Right ventricle myocardium inferior (tissue), 1 donor: ENCODE data around the gene CDC25B. TPM values are rescaled to one million over a fixed set of nuclear protein-coding genes. Genes with fewer than 3 reads are reported as not detected.

Experiments used
- ATAC-seq: fragments of 200-7000 bp; cut with Tn5 transposase; one replicate; pipeline ENCODE4 v1.9.1; 2020; ENCODE audit warnings: mild to moderate bottlenecking, moderate library complexity
- DNase-seq: peaks from one replicate; pipeline ENCODE4 v3.0.0; 2021; ENCODE audit errors: missing footprints
- intact Hi-C: fragments of 100-400 bp; cut with DNase I; formaldehyde crosslinking; loops from one replicate; pipeline ENCODE4 v1.11.0; 2022
- total RNA-seq: library from RNA; stranded (reverse); fragmentation: NEBNext Ultra II Directional; extraction: Animal tissue kit (Norgen Biotek cat#: 25700); gene quantifications from one replicate; pipeline ENCODE4 v1.2.1, GENCODE V29; 2021
- donor health status: DM: no; HTN: yes; CAD: no; lungs with severe emphysema.

CDC25B gene
- total RNA-seq, 1 donor from 2014 or later = 10.1 TPM

GRCh38 chr20:3798373-3798768 lies 2.3 kb downstream of the CDC25B start:
- DNase-seq = peak; percentile 52
- ATAC-seq = no peak
- intact Hi-C loops = no loop called here

- ATAC-seq = no peak
- peak; percentile 21 for DNase-seq
- intact Hi-C loops = no loop called here
Observed at GRCh38 chr20:3798908-3799248, 2.8 kb downstream of the CDC25B start.

DNA sequence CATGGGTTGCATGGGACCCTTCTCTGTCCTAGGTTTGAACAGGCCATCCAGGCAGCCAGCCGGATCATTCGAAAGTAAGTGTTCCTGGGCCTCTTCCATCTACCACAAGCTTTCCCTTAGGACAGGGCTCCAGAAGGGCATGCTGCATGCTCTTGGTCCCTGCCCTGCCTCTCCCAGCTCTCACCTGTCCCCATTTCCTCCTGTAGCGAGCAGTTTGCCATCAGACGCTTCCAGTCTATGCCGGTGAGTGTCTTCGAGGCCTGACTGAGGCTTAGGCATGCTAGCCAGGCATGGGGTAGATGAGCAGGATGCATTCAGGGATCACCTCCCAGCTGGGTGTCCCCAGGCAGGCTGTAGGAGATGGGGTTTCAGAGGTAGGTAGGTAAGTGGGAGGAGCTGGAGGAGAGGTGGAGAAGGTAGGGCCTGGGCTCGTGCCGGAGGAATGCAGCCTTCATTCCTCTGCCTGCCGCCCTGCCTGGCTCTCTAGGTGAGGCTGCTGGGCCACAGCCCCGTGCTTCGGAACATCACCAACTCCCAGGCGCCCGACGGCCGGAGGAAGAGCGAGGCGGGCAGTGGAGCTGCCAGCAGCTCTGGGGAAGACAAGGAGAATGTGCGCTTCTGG lies 4.3 kb downstream of the CDC25B start:
- intact Hi-C loops = no loop called here
- peak; percentile 40 for DNase-seq
- ATAC-seq = no peak

GRCh38 chr20:3800878-3801260 lies 4.8 kb downstream of the CDC25B start:
- peak; percentile 67 for DNase-seq
- ATAC-seq = no peak
- intact Hi-C loops = no loop called here

DNA sequence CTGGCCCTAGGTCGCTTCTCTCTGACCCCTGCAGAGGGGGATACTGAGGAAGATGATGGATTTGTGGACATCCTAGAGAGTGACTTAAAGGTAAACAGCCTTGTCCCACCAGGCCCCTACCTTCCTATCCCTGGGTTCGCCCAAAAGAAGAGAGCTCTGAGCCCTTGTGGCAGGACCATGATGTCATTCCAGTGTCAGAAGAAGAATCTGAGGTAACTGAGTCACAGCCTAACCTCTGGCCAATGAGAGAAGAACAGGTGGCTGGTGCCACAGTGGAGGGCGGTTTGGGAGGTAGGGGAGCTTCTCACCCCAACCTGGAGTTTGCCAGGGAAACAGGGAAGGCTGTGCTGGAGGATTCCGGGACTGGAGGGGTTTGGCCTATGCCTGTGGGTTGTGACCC lies 5.2 kb downstream of the CDC25B start:
- no peak for ATAC-seq

DNA sequence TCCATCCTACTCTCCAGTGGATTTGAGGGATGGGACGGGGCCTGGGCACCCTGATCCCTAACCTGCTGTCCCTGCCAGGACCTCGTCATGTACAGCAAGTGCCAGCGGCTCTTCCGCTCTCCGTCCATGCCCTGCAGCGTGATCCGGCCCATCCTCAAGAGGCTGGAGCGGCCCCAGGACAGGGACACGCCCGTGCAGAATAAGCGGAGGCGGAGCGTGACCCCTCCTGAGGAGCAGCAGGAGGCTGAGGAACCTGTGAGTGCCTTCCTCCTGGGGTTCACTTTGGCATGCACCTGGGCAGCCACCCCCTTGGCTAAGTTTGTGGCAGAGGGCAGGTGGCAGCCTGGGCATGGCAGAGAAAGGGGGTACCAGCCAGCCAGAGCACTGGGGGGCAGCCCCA lies 5.7 kb downstream of the CDC25B start:
- intact Hi-C loops = no loop called here
- no peak for ATAC-seq
- DNase-seq = peak; percentile 65

More for the DNA sequence above, 5.2 kb downstream of the CDC25B start:
- DNase-seq = no peak
- intact Hi-C loops = no loop called here

GRCh38 chr20:3802524-3803239 lies 6.6 kb downstream of the CDC25B start:
- intact Hi-C loops = no loop called here

GRCh38 chr20:3803289-3803688 lies 7.2 kb downstream of the CDC25B start:
- intact Hi-C loops = no loop called here
- ATAC-seq (no peak), DNase-seq (peak; percentile 60)

More at GRCh38 chr20:3802524-3803239, 6.6 kb downstream of the CDC25B start:
- peak; percentile 0 for DNase-seq
- ATAC-seq = no peak

DNA sequence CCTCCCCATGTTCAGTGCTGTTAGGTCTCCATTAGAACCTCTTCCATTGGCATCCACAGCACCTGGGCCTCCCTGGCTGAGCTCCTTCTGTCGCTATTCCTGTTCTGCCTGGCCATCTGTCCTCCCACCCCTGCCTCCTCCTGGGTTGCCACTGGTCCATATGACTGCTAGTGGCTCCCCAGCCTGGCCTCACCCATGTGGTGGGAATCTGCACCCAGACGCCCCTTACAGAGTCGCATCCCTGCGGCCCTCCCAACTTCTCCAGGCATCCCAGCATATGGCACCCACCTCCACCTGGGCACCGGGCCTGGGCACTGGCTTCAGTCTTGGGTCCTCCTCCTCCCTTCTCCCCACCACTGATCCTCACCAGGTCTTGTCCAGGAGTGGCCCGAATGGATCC lies 7.7 kb downstream of the CDC25B start:
- ATAC-seq (no peak), DNase-seq (peak; percentile 61)
- intact Hi-C loops = no loop called here

DNA sequence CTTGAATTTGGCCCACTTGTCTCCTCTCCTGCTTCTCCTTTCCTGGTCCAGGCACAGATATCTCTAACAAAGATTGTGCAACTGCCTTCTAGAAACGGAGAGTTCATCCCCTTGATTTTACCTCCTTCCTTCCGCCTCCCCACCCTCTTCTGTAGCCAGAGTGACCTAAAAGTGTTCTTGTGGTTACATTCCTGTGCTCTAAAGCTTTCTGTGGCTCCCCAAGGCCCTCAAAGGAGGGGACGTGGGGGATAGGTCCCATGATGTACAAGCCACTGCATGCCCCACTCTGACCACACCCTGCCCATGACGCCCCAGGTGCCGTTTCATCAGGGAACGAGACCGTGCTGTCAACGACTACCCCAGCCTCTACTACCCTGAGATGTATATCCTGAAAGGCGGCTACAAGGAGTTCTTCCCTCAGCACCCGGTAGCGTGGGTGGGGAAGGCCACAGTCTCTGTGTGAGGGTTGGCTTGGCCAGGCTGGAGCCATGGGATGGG lies 8.2 kb downstream of the CDC25B start:
- ATAC-seq = no peak
- intact Hi-C loops = no loop called here
- peak; percentile 35 for DNase-seq

- intact Hi-C loops = no loop called here
- DNase-seq = peak; percentile 43
Observed at GRCh38 chr20:3804781-3805180, 8.7 kb downstream of the CDC25B start.

GRCh38 chr20:3808544-3808943 lies 12.4 kb downstream of the CDC25B start:
- no peak for ATAC-seq
- intact Hi-C loops = no loop called here
- no peak for DNase-seq

More at GRCh38 chr20:3804781-3805180, 8.7 kb downstream of the CDC25B start:
- ATAC-seq = no peak

- ATAC-seq (peak; percentile 90), DNase-seq (peak; percentile 99)
- intact Hi-C loops = loop anchor here (2.0 kb wide), 1 partner anchor 17 kb away; no protein-coding TSS in a partner anchor
Observed at GRCh38 chr20:3811467-3812258, 15.6 kb downstream of the CDC25B start.

DNA sequence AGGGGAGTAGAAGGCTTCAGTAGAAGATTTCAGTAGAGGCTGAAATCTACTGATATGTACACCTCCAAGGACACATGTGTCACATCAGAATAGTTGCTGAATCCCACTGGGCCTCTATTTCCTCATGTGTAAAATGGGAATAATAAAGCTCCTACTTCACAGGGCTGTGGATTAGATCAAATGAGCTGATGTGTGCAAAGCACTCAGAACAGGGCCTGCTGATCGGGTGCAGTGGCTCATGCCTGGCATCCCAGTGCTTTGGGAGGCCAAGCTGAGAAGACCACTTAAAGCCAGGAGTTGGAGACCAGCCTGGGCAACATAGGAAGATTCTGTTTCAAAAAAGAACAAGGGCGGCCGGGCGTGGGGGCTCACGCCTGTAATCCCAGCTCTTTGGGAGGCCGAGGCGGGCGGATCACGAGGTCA lies 16.2 kb downstream of the CDC25B start:
- ATAC-seq (no peak), DNase-seq (no peak)
- intact Hi-C loops = no loop called here

- intact Hi-C loops = no loop called here
- no peak for DNase-seq
- ATAC-seq = no peak
Observed at GRCh38 chr20:3812975-3813847, 17.1 kb downstream of the CDC25B start.

GRCh38 chr20:3813848-3814581 lies 17.9 kb downstream of the CDC25B start:
- intact Hi-C loops = no loop called here
- no peak for DNase-seq
- no peak for ATAC-seq

GRCh38 chr20:3814928-3815495 lies 18.9 kb downstream of the CDC25B start:
- ATAC-seq (no peak), DNase-seq (no peak)
- intact Hi-C loops = no loop called here
